Thymus (tissue), 11 donors: Measurements from ENCODE around the gene ATAD3A. TPM values are rescaled to one million over a fixed set of nuclear protein-coding genes. Genes with fewer than 3 reads are reported as not detected.
"Not testable (repeated sequence)": the region's sequence is repeated elsewhere in the genome, so short reads cannot be mapped to it uniquely, and the experiment has no call there.

Experiments used
- DNase-seq, 9 donors: peaks; one replicate each; pipeline ENCODE4 v3.0.0-alpha.2; 2013; ENCODE audit warnings: low spot score in 9 of 9, low read depth in 6 of 9, missing footprints in 1 of 9
- H3K27ac ChIP-seq, 2 donors: one replicate each; pipeline ENCODE4 v1.5.1; 2013; ENCODE audit warnings: control low read depth in 1 of 2, low read depth in 1 of 2, low read length in 1 of 2, mild to moderate bottlenecking in 1 of 2, moderate library complexity in 1 of 2
- H3K27me3 ChIP-seq, 2 donors: one replicate each; pipeline ENCODE4 v1.5.1; 2013; ENCODE audit warnings: low read length in 1 of 2; ENCODE audit not compliant: control insufficient read depth in 2 of 2, insufficient read depth in 1 of 2
- H3K36me3 ChIP-seq, 2 donors: one replicate each; pipeline ENCODE4 v1.5.1; 2013; ENCODE audit warnings: low read length in 1 of 2, mild to moderate bottlenecking in 1 of 2, moderate library complexity in 1 of 2; ENCODE audit not compliant: control insufficient read depth in 2 of 2, insufficient read depth in 2 of 2
- H3K4me1 ChIP-seq, 2 donors: one replicate each; pipeline ENCODE4 v1.5.1; 2013; ENCODE audit warnings: low read length in 2 of 2; ENCODE audit not compliant: control insufficient read depth in 2 of 2, insufficient read depth in 2 of 2
- H3K4me3 ChIP-seq, 2 donors: one replicate each; pipeline ENCODE4 v1.5.1; 2013; ENCODE audit warnings: low read length in 2 of 2, control low read depth in 1 of 2, mild to moderate bottlenecking in 1 of 2
- H3K9me3 ChIP-seq, 2 donors: one replicate each; pipeline ENCODE4 v1.5.1; 2013; ENCODE audit warnings: low read length in 1 of 2, mild to moderate bottlenecking in 1 of 2; ENCODE audit not compliant: control insufficient read depth in 2 of 2, insufficient read depth in 1 of 2
- WGBS: extraction: QIAGEN DNeasy Blood & Tissue Kit; methylation state at CpG from one replicate; pipeline ENCODE4 v1.1.7; 2013; 5-methylcytosine and 5-hydroxymethylcytosine counted together
- polyA plus RNA-seq: library from polyadenylated mRNA; stranded (reverse); fragments of 200-250 nt; gene quantifications from one replicate; pipeline ENCODE4 v1.2.3, GENCODE V29; 2013
- total RNA-seq: library from RNA; stranded (reverse); fragments of 120-200 nt; gene quantifications from one replicate; pipeline ENCODE4 v1.2.4, GENCODE V29; 2013
- donor health status: healthy.

ATAD3A gene
- total and polyA plus RNA-seq, 2 donors, result 17.5 to 20.2 TPM

GRCh38 chr1:1472053-1472876 lies 39.7 kb upstream of the ATAD3A start:
- H3K27me3 ChIP-seq, H3K9me3 ChIP-seq, H3K27ac ChIP-seq, H3K36me3 ChIP-seq: not testable (repeated sequence)
- DNase-seq, result peak in 1 of 9 donors; percentile 6
- H3K4me1 ChIP-seq, result peaks cover 8 to 14% of the 10 kb centered on the region in 2 donors
- WGBS, result 6% methylated on average over 51 of the region's 65 CpGs
- H3K4me3 ChIP-seq, result peak overlapping the region; percentile 47 to 89

DNA sequence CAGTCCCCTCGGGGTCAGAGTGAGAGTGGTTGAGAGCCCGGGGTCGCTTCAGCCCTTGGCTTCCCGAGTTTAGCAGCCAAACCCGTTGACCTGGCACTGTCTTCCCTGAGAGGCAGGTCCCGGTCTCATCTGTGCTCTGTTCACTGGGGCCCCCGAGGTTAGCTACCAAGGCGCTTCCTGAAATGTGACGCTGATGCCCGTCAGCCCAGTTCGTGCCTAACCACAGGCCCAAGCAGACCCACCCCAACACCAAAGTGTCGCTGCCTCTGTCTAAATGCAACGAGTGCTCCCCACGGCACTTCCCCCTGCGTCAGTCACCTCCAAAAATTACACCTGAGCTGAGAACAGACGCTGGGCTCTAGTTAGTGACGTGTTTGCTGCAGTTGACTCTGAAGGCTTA lies 36.0 kb upstream of the ATAD3A start:
- DNase-seq, H3K9me3 ChIP-seq, H3K27me3 ChIP-seq, H3K4me1 ChIP-seq, H3K27ac ChIP-seq, H3K4me3 ChIP-seq: not testable (repeated sequence)
- H3K36me3 ChIP-seq, result peaks cover 20 to 32% of the 10 kb centered on the region in 2 donors
- 84% methylated on average over 15 of the region's 17 CpGs for WGBS

- peaks cover 21 to 33% of the 10 kb centered on the region in 2 donors for H3K36me3 ChIP-seq
- 98% methylated on average over 22 of the region's 22 CpGs for WGBS
Measured at GRCh38 chr1:1477206-1477605, 34.8 kb upstream of the ATAD3A start.

DNA sequence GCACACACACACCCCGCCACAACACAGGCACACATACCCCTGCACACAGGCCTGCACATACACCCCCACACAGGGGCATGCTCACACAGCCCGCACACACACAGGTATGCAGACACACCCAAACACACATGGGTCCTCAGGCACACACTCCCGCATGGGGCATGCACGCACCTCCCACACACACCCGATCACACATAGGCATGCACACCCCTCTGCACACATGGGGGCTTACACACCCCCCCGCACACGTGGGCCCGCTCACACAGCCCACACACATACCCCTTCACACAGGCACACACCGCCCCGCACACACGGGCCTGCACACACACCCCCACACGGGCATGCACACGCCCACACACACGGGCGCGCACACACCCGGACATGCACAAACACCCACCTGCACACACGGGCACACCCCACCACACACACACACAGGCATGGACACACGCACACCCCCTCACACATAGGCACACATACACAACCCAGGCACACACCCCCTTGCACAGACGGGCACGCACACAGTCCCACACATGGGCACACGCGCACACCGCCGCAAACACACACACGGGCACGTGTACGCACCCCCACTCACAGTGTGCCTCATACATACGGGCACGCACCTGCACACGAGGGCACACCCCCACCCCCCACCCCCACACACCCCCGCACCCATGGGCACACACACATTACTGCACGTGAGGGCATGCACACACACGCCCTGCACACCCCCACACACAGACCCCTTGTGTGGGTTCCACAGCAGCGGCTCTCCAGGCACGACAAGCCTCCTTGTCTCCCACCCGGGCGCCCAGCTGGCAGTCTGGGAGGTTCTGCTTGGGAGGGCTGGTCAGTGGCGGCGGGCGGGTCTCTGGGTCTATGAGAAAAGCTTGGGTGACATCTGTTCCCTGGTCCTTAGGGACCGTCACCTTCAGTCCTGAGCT lies 32.1 kb upstream of the ATAD3A start:
- no peak overlapping the region for H3K4me3 ChIP-seq

More at GRCh38 chr1:1477206-1477605, 34.8 kb upstream of the ATAD3A start:
- Histone ChIP-seq H3K4me3 (no peak overlapping the region), H3K9me3 (no peaks in the 10 kb centered on the region), H3K4me1 (peaks cover 5 to 7% of the 10 kb centered on the region in 2 donors), H3K27ac (no peak overlapping the region), H3K27me3 (no peaks in the 10 kb centered on the region)
- DNase-seq, result no peak

DNA sequence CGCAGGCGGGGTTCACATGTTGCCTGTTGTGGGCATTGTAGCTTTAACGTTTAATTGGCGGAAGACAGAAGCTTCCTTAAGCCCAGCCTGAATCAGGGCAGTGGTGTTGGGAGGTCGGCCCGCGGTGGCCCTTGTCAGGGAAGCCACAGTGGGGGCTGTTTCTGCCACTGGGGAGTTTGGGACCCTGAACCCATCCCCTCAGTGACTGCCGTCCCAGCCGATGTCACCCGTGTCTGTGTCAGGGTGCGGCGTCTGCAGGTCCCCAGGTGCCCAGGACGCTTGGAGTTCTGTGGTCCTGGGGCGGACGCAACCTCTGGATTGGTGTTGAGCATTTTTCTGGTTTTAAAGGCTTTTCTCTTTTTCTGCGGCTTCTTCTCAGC lies 31.5 kb upstream of the ATAD3A start:
- 98% methylated on average over 16 of the region's 16 CpGs for WGBS
- peaks cover 32 to 54% of the 10 kb centered on the region in 2 donors for H3K36me3 ChIP-seq
- DNase-seq, result not testable (repeated sequence)

More for the DNA sequence above, 32.1 kb upstream of the ATAD3A start:
- Histone ChIP-seq H3K36me3 (peaks cover 32 to 54% of the 10 kb centered on the region in 2 donors), H3K9me3 (no peaks in the 10 kb centered on the region), H3K4me1 (no peaks in the 10 kb centered on the region), H3K27me3 (no peaks in the 10 kb centered on the region), H3K27ac (no peak overlapping the region)
- DNase-seq, result no peak
- WGBS, result 98% methylated on average over 42 of the region's 42 CpGs

GRCh38 chr1:1481811-1482210 lies 30.2 kb upstream of the ATAD3A start:
- H3K4me3 ChIP-seq, H3K9me3 ChIP-seq, H3K27me3 ChIP-seq, H3K27ac ChIP-seq, DNase-seq, H3K4me1 ChIP-seq: not testable (repeated sequence)
- H3K36me3 ChIP-seq, result peaks cover 35 to 59% of the 10 kb centered on the region in 2 donors
- 97% methylated on average over 30 of the region's 30 CpGs for WGBS

More for the DNA sequence above, 31.5 kb upstream of the ATAD3A start:
- H3K9me3 ChIP-seq, H3K27me3 ChIP-seq, H3K4me1 ChIP-seq, H3K27ac ChIP-seq, H3K4me3 ChIP-seq: not testable (repeated sequence)

DNA sequence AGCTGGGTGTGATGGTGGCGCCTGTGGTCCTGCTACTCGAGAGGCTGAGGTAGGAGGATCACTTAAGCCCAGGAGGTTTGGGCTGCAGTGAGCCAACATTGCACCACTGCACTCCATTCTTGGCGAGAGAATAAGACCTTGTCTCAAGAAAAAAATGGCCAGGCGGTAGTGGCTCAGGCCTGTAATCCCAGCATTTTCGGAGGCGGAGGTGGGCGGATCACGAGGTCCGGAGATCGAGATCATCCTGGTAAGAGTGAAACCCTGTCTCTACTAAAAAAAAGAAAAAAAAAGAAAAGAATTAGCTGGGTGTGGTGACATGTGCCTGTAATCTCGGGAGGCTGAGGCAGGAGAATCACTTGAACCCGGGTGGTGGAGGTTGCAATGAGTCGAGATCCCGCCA lies 29.1 kb upstream of the ATAD3A start:
- Histone ChIP-seq H3K27me3 (no peaks in the 10 kb centered on the region), H3K9me3 (no peaks in the 10 kb centered on the region), H3K27ac (no peak overlapping the region), H3K36me3 (peaks cover 28 to 56% of the 10 kb centered on the region in 2 donors), H3K4me3 (no peak overlapping the region), H3K4me1 (no peaks in the 10 kb centered on the region)
- no peak for DNase-seq
- 98% methylated on average over 14 of the region's 14 CpGs for WGBS

- Histone ChIP-seq H3K9me3 (no peaks in the 10 kb centered on the region), H3K4me3 (no peak overlapping the region), H3K36me3 (peaks cover 24 to 57% of the 10 kb centered on the region in 2 donors), H3K4me1 (no peaks in the 10 kb centered on the region), H3K27me3 (no peaks in the 10 kb centered on the region), H3K27ac (no peak overlapping the region)
- no peak for DNase-seq
- 98% methylated on average over 16 of the region's 16 CpGs for WGBS
Measured at GRCh38 chr1:1483714-1484113, 28.2 kb upstream of the ATAD3A start.
